Endothelial cell of umbilical vein (primary cell): ENCODE data around the gene IGFBP2. TPM values are rescaled to one million over a fixed set of nuclear protein-coding genes. Genes with fewer than 3 reads are reported as not detected.

ENCODE experiments used
- BruUV-seq: library from RNA; stranded (reverse); fragments of 400-500 nt; replicated peaks from 2 replicates; lab custom pipeline; 2021; lab: Mats Ljungman, UMichigan
- CTCF ChIA-PET: fragments of 300-600, 350-600 bp; sonication (Branson Sonifier 250); formaldehyde crosslinking; loops from one replicate; lab custom pipeline; 2021; ENCODE audit warnings: antibody characterized with exemption, inconsistent platforms; lab: Charles Lee
- POLR2A ChIA-PET: fragments of 300-600, 350-600 bp; sonication (Branson Sonifier 250); formaldehyde crosslinking; loops from one replicate; lab custom pipeline; 2021; ENCODE audit warnings: antibody characterized with exemption, inconsistent platforms; lab: Charles Lee
- DNase-seq: peaks from one replicate; pipeline ENCODE4 v3.0.0-alpha.2; 2011; ENCODE audit warnings: low read depth, low spot score
- FAIRE-seq: peaks from 2 replicates; lab custom pipeline; 2011; peaks lifted over from hg19 to GRCh38; lab: Jason Lieb, UNC
- H2AFZ ChIP-seq: 2 replicates; pipeline ENCODE4 v1.6.0; 2012; ENCODE audit warnings: low read depth, low read length, control low read depth, inconsistent platforms
- H3K27ac ChIP-seq: 2 replicates; pipeline ENCODE4 v1.5.1; 2011; ENCODE audit warnings: low read depth, mild to moderate bottlenecking, control low read depth, low read length, moderate library complexity; ENCODE audit not compliant: insufficient read depth
- H3K27me3 ChIP-seq, 2 experiments: 2 replicates each; pipeline versions ENCODE4 v1.6.0 to v1.6.1; 2011; ENCODE audit warnings: low read length in 2 of 2, mixed read lengths in 1 of 2; ENCODE audit not compliant: control insufficient read depth in 2 of 2, insufficient read depth in 2 of 2
- H3K36me3 ChIP-seq, 2 experiments: 2 replicates in 1 of 2; 3 replicates in 1 of 2; pipeline ENCODE4 v1.5.1; 2011; ENCODE audit warnings: low read length in 2 of 2, mild to moderate bottlenecking in 1 of 2, moderate library complexity in 1 of 2; ENCODE audit not compliant: control insufficient read depth in 2 of 2, insufficient read depth in 2 of 2; ENCODE audit errors: extremely low read depth in 1 of 2
- H3K4me1 ChIP-seq: 3 replicates; pipeline ENCODE4 v1.5.1; 2011; ENCODE audit warnings: mild to moderate bottlenecking, low read length; ENCODE audit not compliant: control insufficient read depth, insufficient read depth; ENCODE audit errors: extremely low read depth
- H3K4me2 ChIP-seq: 2 replicates; pipeline ENCODE4 v1.6.1; 2011; ENCODE audit warnings: low read length, control low read depth, mixed read lengths; ENCODE audit not compliant: insufficient read depth
- H3K4me3 ChIP-seq, 3 experiments: fragments of 200-600 bp in 1 of 3; sonication (generic), shearing (Covaris generic) in 1 of 3; replicated peaks in 1 of 3; 2 replicates each; pipeline ENCODE4 v1.5.1; 2011 to 2016; ENCODE audit warnings: control low read depth in 3 of 3, low read length in 3 of 3, mild to moderate bottlenecking in 2 of 3, inconsistent platforms in 1 of 3, low read depth in 1 of 3, moderate library complexity in 1 of 3; ENCODE audit not compliant: insufficient read depth in 1 of 3
- H3K79me2 ChIP-seq: 2 replicates; pipeline ENCODE4 v1.6.0; 2012; ENCODE audit warnings: low read length, inconsistent platforms; ENCODE audit not compliant: control insufficient read depth, insufficient read depth
- H3K9ac ChIP-seq: replicated peaks from 2 replicates; pipeline ENCODE3; 2011; ENCODE audit warnings: low read length, control low read depth; ENCODE audit not compliant: insufficient read depth; ENCODE audit errors: extremely low read depth
- H3K9me1 ChIP-seq: replicated peaks from 3 replicates; pipeline ENCODE4 v1.6.0; 2011; ENCODE audit warnings: mild to moderate bottlenecking, low read length; ENCODE audit not compliant: control insufficient read depth, insufficient read depth; ENCODE audit errors: extremely low read depth
- H3K9me3 ChIP-seq: replicated peaks from 2 replicates; pipeline ENCODE4 v1.5.1; 2012; ENCODE audit warnings: low read length, inconsistent platforms; ENCODE audit not compliant: control insufficient read depth, insufficient read depth
- H4K20me1 ChIP-seq: replicated peaks from 2 replicates; pipeline ENCODE3; 2011; ENCODE audit warnings: mild to moderate bottlenecking, low read length; ENCODE audit not compliant: control insufficient read depth, insufficient read depth; ENCODE audit errors: extremely low read depth
- CTCF ChIP-seq, 2 donors: IDR thresholded peaks; 1 replicate in 1 of 2; 2 replicates in 1 of 2; pipeline ENCODE4 v1.5.1; 2011; ENCODE audit warnings: low read length in 2 of 2, mild to moderate bottlenecking in 2 of 2, moderate library complexity in 2 of 2, control low read depth in 1 of 2, inconsistent platforms in 1 of 2, low read depth in 1 of 2; ENCODE audit not compliant: insufficient read depth in 1 of 2; ENCODE audit errors: extremely low read depth in 1 of 2
- EZH2 ChIP-seq: IDR thresholded peaks from 2 replicates; pipeline ENCODE4 v1.6.1; 2012; ENCODE audit warnings: borderline replicate concordance, low read depth, mild to moderate bottlenecking, moderate library complexity, low read length, inconsistent platforms; ENCODE audit not compliant: severe bottlenecking
- FOS ChIP-seq: IDR thresholded peaks from 2 replicates; pipeline ENCODE4 v1.6.1; 2011; ENCODE audit warnings: mild to moderate bottlenecking, low read length, moderate library complexity, borderline replicate concordance; ENCODE audit not compliant: insufficient read depth
- GATA2 ChIP-seq: IDR thresholded peaks from 2 replicates; pipeline ENCODE4 v1.7.0; 2011; ENCODE audit warnings: low read depth, mild to moderate bottlenecking, moderate library complexity, mixed read lengths, low read length; ENCODE audit not compliant: insufficient read length, insufficient read depth
- JUN ChIP-seq: IDR thresholded peaks from 2 replicates; pipeline ENCODE4 v1.6.1; 2011; ENCODE audit warnings: borderline replicate concordance, low read depth; ENCODE audit not compliant: insufficient read length, insufficient read depth
- MAX ChIP-seq: IDR thresholded peaks from 2 replicates; pipeline ENCODE4 v1.6.1; 2011; ENCODE audit not compliant: insufficient read depth, insufficient read length
- MYC ChIP-seq: IDR thresholded peaks from one replicate; pipeline ENCODE4 v1.6.1; 2011; ENCODE audit warnings: mild to moderate bottlenecking, low read depth, low read length
- POLR2A ChIP-seq: IDR thresholded peaks from 2 replicates; pipeline ENCODE4 v1.6.1; 2012; ENCODE audit warnings: low read depth, mild to moderate bottlenecking, control low read depth, low read length
- POLR2AphosphoS5 ChIP-seq: IDR thresholded peaks from 2 replicates; pipeline ENCODE4 v1.6.1; 2012; ENCODE audit warnings: low read depth, mild to moderate bottlenecking, control low read depth, low read length, moderate library complexity; ENCODE audit not compliant: insufficient read depth
- dilution Hi-C: fragments of 300-500 bp; cut with MboI; formaldehyde crosslinking; loops from one replicate; pipeline ENCODE4 v1.15.0; 2019; ENCODE audit warnings: low sequenced_read_pairs; ENCODE audit not compliant: extremely low pct_ligation_motif_present
- intact Hi-C: fragments of 100-400 bp; cut with micrococcal nuclease; formaldehyde crosslinking; loops from one replicate; pipeline ENCODE4 v1.10.0; 2022
- polyA plus RNA-seq, 4 experiments: library from polyadenylated mRNA; depleted of rRNA in 3 of 4; stranded (reverse) in 3 of 4; unstranded in 1 of 4; fragments of >200 nt; gene quantifications; 2 replicates each; pipeline versions ENCODE4 v1.2.1 to v1.2.3, GENCODE V29; 2011 to 2012; ENCODE audit warnings: missing spikeins in 1 of 4
- total RNA-seq: library from RNA; stranded (reverse); gene quantifications from 2 replicates; pipeline ENCODE4 v1.2.3, GENCODE V29; 2021

The IGFBP2 gene
- total and polyA plus RNA-seq, 2 donors (not counting 3 experiments of a cell fraction or from before 2014, with no cell fraction given) = 212 to 261 TPM

- Histone ChIP-seq H3K4me1 (no peaks in the 10 kb centered on the region), H3K4me2 (no peak overlapping the region), H4K20me1 (no peaks in the 10 kb centered on the region), H3K4me3 (no peak overlapping the region), H3K27ac (no peak overlapping the region), H3K36me3 (no peaks in the 10 kb centered on the region), H3K9me3 (no peaks in the 10 kb centered on the region), H3K27me3 (peaks cover 19 to 31% of the 10 kb centered on the region in 2 experiments), H2AFZ (no peak overlapping the region), H3K9ac (no peak overlapping the region), H3K79me2 (no peaks in the 10 kb centered on the region), H3K9me1 (no peaks in the 10 kb centered on the region)
- intact Hi-C loops (no loop called here), dilution Hi-C loops (no loop called here)
- FAIRE-seq (no peak), DNase-seq (no peak)
- no TSS peak for BruUV-seq
- CTCF ChIA-PET = no interaction called here
- TF ChIP-seq POLR2AphosphoS5 (no peak), CTCF (IDR thresholded peaks at IDR 0.05; ENCODE audit: extremely low read depth in 1 of 2, insufficient read depth in 1 of 2, low read depth in 1 of 2, low read length in 2 of 2) (no peak), MYC (no peak), JUN (no peak), POLR2A (no peak), GATA2 (no peak), FOS (no peak), MAX (no peak), EZH2 (no peak)
- POLR2A ChIA-PET = no interaction called here
These were observed 26.5 kb upstream of the IGFBP2 start for GRCh38 chr2:216606551-216607276.
